ENCODE measurements around the gene ZAR1.

GRCh38 chr4:48483006-48483776 is 6.9 kb upstream of the ZAR1 start, which contains the start of gene SLC10A4:
- TF ChIP-seq CTCF (IDR thresholded peaks at IDR 0.05) (no peak), POLR2AphosphoS5 (IDR thresholded peaks at IDR 0.05) (no peak), POLR2A (IDR thresholded peaks at IDR 0.05) (no peak), EP300 (IDR thresholded peaks at IDR 0.05) (no peak)

Measured in sigmoid colon (tissue), 4 donors.